ENCODE results near the gene C17orf67. TPM values are rescaled to one million over a fixed set of nuclear protein-coding genes. Genes with fewer than 3 reads are reported as not detected.

Gene C17orf67
- polyA plus RNA-seq, 1 donor (not counting 4 experiments of a cell fraction or from before 2014, with no cell fraction given) = 0.46 TPM

DNA sequence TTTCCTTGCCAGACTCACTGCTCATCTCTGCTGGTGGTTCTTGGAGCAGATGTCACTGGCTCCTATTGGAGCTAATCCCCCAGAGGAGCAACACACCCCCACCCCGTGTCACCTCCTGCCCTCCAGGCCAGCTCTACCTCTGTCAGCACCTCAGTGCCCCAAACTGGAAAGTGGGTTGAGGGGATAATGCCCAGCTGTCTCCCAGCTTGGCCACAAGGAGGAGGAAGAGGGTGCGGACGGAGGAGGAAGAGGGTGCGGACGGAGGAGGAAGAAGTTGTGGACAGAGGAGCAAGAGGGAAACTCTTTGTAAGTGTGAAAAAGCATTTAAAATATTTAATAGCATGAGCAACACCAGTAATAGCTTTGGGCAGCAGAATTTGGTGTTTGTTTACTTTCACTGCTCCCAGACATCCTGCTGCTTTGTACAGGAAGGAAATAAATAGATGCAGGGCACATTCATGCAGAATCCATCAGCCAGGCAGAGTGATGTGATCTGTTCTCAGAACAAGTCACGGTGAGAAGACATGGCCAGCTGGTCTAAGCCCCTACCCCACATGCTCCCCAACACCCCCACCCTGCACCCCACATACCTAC lies 82.5 kb downstream of the C17orf67 start:
- Histone ChIP-seq H3K36me3 (ENCODE audit: control insufficient read depth in 2 of 2, extremely low read depth in 1 of 2, insufficient read depth in 2 of 2, low read length in 2 of 2) (no peaks in the 10 kb centered on the region), H3K9me3 (ENCODE audit: control insufficient read depth, low read depth, low read length) (no peaks in the 10 kb centered on the region), H3K4me1 (ENCODE audit: control insufficient read depth, extremely low read depth, insufficient read depth, low read length) (no peaks in the 10 kb centered on the region), H3K27me3 (ENCODE audit: control insufficient read depth, extremely low read depth, insufficient read depth, low read length) (no peaks in the 10 kb centered on the region), H3K27ac (ENCODE audit: control insufficient read depth, insufficient read depth, low read length) (no peak overlapping the region), H3K9ac (ENCODE audit: control insufficient read depth, extremely low read depth, insufficient read depth, low read length) (no peak overlapping the region), H3K79me2 (ENCODE audit: control insufficient read depth, insufficient read depth, low read length) (no peaks in the 10 kb centered on the region), H3K4me2 (ENCODE audit: control insufficient read depth, extremely low read depth, insufficient read depth, low read depth, low read length) (no peak overlapping the region), H3K9me1 (ENCODE audit: control insufficient read depth, extremely low read depth, insufficient read depth, low read length) (no peaks in the 10 kb centered on the region), H3K4me3 (ENCODE audit: control insufficient read depth in 2 of 3, extremely low read depth in 1 of 3, insufficient read depth in 2 of 3, low read depth in 1 of 3, low read length in 3 of 3) (no peak overlapping the region), H4K20me1 (ENCODE audit: control insufficient read depth, extremely low read depth, insufficient read depth, low read length) (no peaks in the 10 kb centered on the region), H2AFZ (ENCODE audit: control insufficient read depth, low read length) (no peak overlapping the region)
- no peak for TF ChIP-seq EZH2 (IDR thresholded peaks at IDR 0.05; ENCODE audit: low read length)
- TF ChIP-seq, protein P1, sequence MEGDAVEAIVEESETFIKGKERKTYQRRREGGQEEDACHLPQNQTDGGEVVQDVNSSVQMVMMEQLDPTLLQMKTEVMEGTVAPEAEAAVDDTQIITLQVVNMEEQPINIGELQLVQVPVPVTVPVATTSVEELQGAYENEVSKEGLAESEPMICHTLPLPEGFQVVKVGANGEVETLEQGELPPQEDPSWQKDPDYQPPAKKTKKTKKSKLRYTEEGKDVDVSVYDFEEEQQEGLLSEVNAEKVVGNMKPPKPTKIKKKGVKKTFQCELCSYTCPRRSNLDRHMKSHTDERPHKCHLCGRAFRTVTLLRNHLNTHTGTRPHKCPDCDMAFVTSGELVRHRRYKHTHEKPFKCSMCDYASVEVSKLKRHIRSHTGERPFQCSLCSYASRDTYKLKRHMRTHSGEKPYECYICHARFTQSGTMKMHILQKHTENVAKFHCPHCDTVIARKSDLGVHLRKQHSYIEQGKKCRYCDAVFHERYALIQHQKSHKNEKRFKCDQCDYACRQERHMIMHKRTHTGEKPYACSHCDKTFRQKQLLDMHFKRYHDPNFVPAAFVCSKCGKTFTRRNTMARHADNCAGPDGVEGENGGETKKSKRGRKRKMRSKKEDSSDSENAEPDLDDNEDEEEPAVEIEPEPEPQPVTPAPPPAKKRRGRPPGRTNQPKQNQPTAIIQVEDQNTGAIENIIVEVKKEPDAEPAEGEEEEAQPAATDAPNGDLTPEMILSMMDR (optimal IDR thresholded peaks at IDR 0.05 in 1 of 3, IDR thresholded peaks at IDR 0.05 in 1 of 3, conservative IDR thresholded peaks at IDR 0.05 in 1 of 3; ENCODE audit: extremely low read depth in 1 of 3, insufficient read depth in 2 of 3, low read length in 3 of 3) = peak in 1 of 3 experiments; percentile 2
- dilution Hi-C loops (cut with MboI; ENCODE audit: extremely low pct_ligation_motif_present, low sequenced_read_pairs) = no loop called here
- DNase-seq (ENCODE audit: low read depth, low spot score) (no peak), FAIRE-seq (no peak)

DNA sequence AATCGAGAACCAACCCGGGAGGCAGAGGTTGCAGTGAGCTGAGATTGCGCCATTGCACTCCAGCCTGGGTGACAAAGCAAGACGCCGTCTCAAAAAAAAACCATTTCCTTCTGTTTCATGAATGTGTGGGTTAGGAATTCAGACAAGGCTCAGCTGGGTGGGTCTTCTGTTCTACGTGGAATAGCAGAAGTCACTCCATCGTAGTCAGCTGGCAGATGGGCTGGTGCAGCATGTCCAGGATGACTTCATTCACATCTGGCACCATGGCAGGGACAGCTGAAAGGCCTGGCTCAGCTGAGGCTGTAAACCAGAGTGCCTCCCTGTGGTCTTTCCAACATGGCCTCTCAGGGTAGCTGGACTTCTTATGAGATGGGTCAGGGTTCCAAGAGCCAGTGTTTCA lies 89.0 kb downstream of the C17orf67 start:
- Histone ChIP-seq H3K27me3 (ENCODE audit: control insufficient read depth, extremely low read depth, insufficient read depth, low read length) (no peaks in the 10 kb centered on the region), H3K4me3 (ENCODE audit: control insufficient read depth in 2 of 3, extremely low read depth in 1 of 3, insufficient read depth in 2 of 3, low read depth in 1 of 3, low read length in 3 of 3) (no peak overlapping the region), H3K4me1 (ENCODE audit: control insufficient read depth, extremely low read depth, insufficient read depth, low read length) (no peaks in the 10 kb centered on the region), H3K79me2 (ENCODE audit: control insufficient read depth, insufficient read depth, low read length) (no peaks in the 10 kb centered on the region), H3K9me1 (ENCODE audit: control insufficient read depth, extremely low read depth, insufficient read depth, low read length) (no peaks in the 10 kb centered on the region), H3K27ac (ENCODE audit: control insufficient read depth, insufficient read depth, low read length) (no peak overlapping the region), H3K9ac (ENCODE audit: control insufficient read depth, extremely low read depth, insufficient read depth, low read length) (no peak overlapping the region), H3K36me3 (ENCODE audit: control insufficient read depth in 2 of 2, extremely low read depth in 1 of 2, insufficient read depth in 2 of 2, low read length in 2 of 2) (no peaks in the 10 kb centered on the region), H4K20me1 (ENCODE audit: control insufficient read depth, extremely low read depth, insufficient read depth, low read length) (no peaks in the 10 kb centered on the region), H3K9me3 (ENCODE audit: control insufficient read depth, low read depth, low read length) (no peaks in the 10 kb centered on the region), H2AFZ (ENCODE audit: control insufficient read depth, low read length) (no peak overlapping the region), H3K4me2 (ENCODE audit: control insufficient read depth, extremely low read depth, insufficient read depth, low read depth, low read length) (no peak overlapping the region)
- no peak for TF ChIP-seq EZH2 (IDR thresholded peaks at IDR 0.05; ENCODE audit: low read length)
- TF ChIP-seq, protein P1 (optimal IDR thresholded peaks at IDR 0.05 in 1 of 3, IDR thresholded peaks at IDR 0.05 in 1 of 3, conservative IDR thresholded peaks at IDR 0.05 in 1 of 3; ENCODE audit: extremely low read depth in 1 of 3, insufficient read depth in 2 of 3, low read length in 3 of 3) = no peak
- dilution Hi-C loops (cut with MboI; ENCODE audit: extremely low pct_ligation_motif_present, low sequenced_read_pairs) = no loop called here
- no peak for FAIRE-seq
- DNase-seq (ENCODE audit: low read depth, low spot score) = no peak

Data from keratinocyte (primary cell).